ENCODE results near the gene GLIS1. TPM values are rescaled to one million over a fixed set of nuclear protein-coding genes. Genes with fewer than 3 reads are reported as not detected.

The GLIS1 gene
- total RNA-seq, 4 donors from 2014 or later: 0.16 to 0.27 TPM; not detected in 2

DNA sequence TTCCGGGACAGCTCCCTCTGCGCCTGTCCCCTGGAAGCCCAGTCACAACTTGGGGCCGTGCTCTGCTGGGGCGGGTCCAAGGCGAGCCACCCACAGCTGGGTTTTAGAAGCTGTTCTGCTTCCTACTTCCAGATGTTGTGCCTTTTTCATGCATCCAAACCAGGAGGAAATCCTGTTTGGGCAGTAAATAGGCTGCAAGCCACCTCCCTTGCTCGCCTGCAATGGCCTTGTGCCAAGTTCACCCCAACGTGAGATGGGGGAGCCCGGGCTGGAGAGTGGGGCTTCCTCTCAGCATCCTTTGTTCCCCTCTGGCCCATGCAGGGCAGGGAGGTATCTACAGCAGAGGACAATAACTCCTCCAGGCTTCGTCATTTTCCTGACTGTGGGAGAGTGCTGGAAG lies 206.6 kb downstream of the GLIS1 start:
- Histone ChIP-seq H3K27me3 (no peaks in the 10 kb centered on the region), H3K36me3 (no peaks in the 10 kb centered on the region), H3K4me1 (no peaks in the 10 kb centered on the region), H3K9me3 (no peaks in the 10 kb centered on the region), H3K4me3 (no peak overlapping the region), H3K27ac (no peak overlapping the region)
- ATAC-seq: no peak
- no peak for TF ChIP-seq POLR2AphosphoS5 (IDR thresholded peaks at IDR 0.05)
- no peak for TF ChIP-seq EP300 (IDR thresholded peaks at IDR 0.05)
- TF ChIP-seq POLR2A (IDR thresholded peaks at IDR 0.05): no peak
- TF ChIP-seq, protein P1, sequence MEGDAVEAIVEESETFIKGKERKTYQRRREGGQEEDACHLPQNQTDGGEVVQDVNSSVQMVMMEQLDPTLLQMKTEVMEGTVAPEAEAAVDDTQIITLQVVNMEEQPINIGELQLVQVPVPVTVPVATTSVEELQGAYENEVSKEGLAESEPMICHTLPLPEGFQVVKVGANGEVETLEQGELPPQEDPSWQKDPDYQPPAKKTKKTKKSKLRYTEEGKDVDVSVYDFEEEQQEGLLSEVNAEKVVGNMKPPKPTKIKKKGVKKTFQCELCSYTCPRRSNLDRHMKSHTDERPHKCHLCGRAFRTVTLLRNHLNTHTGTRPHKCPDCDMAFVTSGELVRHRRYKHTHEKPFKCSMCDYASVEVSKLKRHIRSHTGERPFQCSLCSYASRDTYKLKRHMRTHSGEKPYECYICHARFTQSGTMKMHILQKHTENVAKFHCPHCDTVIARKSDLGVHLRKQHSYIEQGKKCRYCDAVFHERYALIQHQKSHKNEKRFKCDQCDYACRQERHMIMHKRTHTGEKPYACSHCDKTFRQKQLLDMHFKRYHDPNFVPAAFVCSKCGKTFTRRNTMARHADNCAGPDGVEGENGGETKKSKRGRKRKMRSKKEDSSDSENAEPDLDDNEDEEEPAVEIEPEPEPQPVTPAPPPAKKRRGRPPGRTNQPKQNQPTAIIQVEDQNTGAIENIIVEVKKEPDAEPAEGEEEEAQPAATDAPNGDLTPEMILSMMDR (IDR thresholded peaks at IDR 0.05): no peak
- WGBS, 2 donors (ENCODE audit: low coverage in 1 of 2): 61 to 65% methylated on average over 4 to 5 of the region's 9 CpGs

DNA sequence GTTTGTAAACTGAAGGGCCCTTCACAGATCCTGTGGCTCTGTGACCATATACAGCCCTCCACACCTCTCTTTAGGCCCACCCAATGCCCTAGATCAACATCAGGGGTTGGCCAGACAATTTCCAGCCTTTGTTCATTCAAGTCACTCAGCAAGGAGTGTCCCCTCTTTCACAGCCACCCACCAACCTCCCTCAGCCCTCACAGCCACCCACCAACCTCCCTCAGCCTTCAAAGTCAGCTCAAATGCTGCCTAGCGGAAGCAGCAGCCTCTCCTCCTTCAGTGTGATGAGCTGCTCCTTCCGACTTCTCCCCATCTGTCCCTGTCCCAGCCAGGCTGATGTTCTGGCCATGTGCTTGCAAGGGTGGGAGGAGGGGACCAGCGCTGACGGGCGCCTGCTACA lies 208.4 kb downstream of the GLIS1 start:
- Histone ChIP-seq H3K9me3 (no peaks in the 10 kb centered on the region), H3K27ac (no peak overlapping the region), H3K4me3 (no peak overlapping the region), H3K36me3 (no peaks in the 10 kb centered on the region), H3K27me3 (no peaks in the 10 kb centered on the region), H3K4me1 (peaks cover 0 to 18% (median 11%) of the 10 kb centered on the region in 3 donors)
- 100% methylated on average over 1 of the region's 5 CpGs; no CpG with 5 or more reads in 1 of the 2 donors for WGBS, 2 donors (ENCODE audit: low coverage in 1 of 2)
- TF ChIP-seq, protein P1 (IDR thresholded peaks at IDR 0.05): no peak
- TF ChIP-seq POLR2AphosphoS5 (IDR thresholded peaks at IDR 0.05): no peak
- TF ChIP-seq POLR2A (IDR thresholded peaks at IDR 0.05): no peak
- no peak for TF ChIP-seq EP300 (IDR thresholded peaks at IDR 0.05)
- ATAC-seq: no peak

DNA sequence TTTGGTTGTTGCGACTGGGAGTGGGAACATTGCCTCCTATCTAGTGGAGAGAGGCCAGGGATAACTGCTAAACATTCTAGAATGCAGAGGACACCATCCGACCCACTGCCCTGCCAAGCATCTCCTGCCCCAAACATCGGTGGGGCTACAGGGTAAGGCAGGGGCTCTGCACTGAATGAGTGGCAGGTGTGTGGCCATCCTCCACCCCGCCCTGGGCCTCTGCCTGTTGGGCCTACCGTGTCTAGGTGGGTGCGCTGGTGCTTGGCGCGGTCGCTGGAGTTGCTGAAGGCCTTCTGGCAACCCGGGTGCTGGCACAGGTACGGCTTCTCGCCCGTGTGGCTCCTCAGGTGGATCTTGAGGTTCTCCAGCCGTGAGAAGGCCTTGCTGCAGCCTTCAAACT lies 209.4 kb downstream of the GLIS1 start:
- H3K27ac ChIP-seq: no peak overlapping the region
- no peak for ATAC-seq
- WGBS, 2 donors (ENCODE audit: low coverage in 1 of 2): 75% methylated on average over 2 of the region's 14 CpGs; no CpG with 5 or more reads in 1 of the 2 donors
- no peaks in the 10 kb centered on the region for H3K36me3 ChIP-seq
- peaks cover 0 to 28% (median 11%) of the 10 kb centered on the region in 3 donors for H3K4me1 ChIP-seq
- TF ChIP-seq POLR2A (IDR thresholded peaks at IDR 0.05) (no peak), EP300 (IDR thresholded peaks at IDR 0.05) (no peak), POLR2AphosphoS5 (IDR thresholded peaks at IDR 0.05) (no peak)
- TF ChIP-seq, protein P1 (IDR thresholded peaks at IDR 0.05): no peak
- no peaks in the 10 kb centered on the region for H3K9me3 ChIP-seq
- no peaks in the 10 kb centered on the region for H3K27me3 ChIP-seq
- no peak overlapping the region for H3K4me3 ChIP-seq

DNA sequence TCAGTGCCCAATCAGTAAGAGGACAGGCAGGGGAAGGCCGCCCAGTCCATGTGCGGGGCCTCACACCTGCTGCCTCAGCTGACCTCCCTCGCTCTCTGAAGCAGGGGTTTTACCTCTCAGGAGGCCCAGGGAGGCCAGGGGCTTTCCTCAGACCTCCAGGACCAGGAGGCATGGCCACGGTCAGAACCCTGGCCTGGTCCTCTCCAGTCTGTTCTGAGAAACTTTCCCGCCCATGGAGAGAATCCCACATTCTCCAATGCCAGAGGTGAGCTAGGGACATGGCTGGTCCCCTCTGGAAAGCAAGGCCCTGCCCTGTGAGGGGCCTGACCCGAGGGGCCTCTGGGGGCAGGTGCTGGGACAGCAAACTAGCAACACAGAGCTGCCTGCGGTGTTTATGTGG lies 211.6 kb downstream of the GLIS1 start:
- H3K4me3 ChIP-seq: no peak overlapping the region
- ATAC-seq: no peak
- H3K27me3 ChIP-seq: no peaks in the 10 kb centered on the region
- WGBS, 2 donors (ENCODE audit: low coverage in 1 of 2): no CpG with 5 or more reads among the region's 7 CpGs
- H3K4me1 ChIP-seq: peaks cover 0 to 28% (median 11%) of the 10 kb centered on the region in 3 donors
- TF ChIP-seq, protein P1 (IDR thresholded peaks at IDR 0.05): no peak
- TF ChIP-seq POLR2A (IDR thresholded peaks at IDR 0.05) (no peak), POLR2AphosphoS5 (IDR thresholded peaks at IDR 0.05) (no peak), EP300 (IDR thresholded peaks at IDR 0.05) (no peak)
- no peak overlapping the region for H3K27ac ChIP-seq
- no peaks in the 10 kb centered on the region for H3K36me3 ChIP-seq
- H3K9me3 ChIP-seq: no peaks in the 10 kb centered on the region

DNA sequence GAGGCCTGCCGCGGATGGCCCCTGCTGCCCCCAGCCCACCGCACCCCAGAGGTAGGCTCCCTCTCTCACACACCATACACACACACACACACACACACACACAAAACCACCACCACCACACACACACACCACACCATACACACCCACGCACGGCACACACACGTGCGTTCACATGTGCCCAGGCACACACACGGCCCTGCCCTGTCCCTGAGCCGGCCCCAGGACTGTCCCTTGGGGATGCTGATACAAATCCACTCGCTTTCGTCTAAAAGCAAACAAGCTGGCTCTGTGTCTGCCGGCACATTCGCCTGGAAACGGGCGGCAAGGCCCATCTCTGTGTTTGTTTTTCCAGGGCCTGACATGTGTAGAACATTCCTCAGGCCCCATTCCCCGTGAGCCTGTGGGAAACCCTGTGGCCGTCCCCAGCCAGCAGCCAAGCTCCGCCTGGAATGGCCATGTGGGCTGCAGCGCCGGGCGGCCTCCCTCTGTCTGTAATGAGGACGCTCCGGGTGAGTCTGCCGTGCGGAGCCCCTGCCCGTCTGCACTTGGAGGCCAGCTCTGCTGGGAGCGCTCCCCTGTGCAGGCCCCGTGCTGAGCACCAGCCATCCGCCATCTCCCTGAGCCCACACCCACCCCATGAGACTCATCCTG lies 212.4 kb downstream of the GLIS1 start:
- no peaks in the 10 kb centered on the region for H3K27me3 ChIP-seq
- no peaks in the 10 kb centered on the region for H3K9me3 ChIP-seq
- TF ChIP-seq EP300 (IDR thresholded peaks at IDR 0.05) (no peak), POLR2AphosphoS5 (IDR thresholded peaks at IDR 0.05) (peak; percentile 18), POLR2A (IDR thresholded peaks at IDR 0.05) (no peak)
- TF ChIP-seq, protein P1 (IDR thresholded peaks at IDR 0.05): no peak
- no peak overlapping the region for H3K4me3 ChIP-seq
- WGBS, 2 donors (ENCODE audit: low coverage in 1 of 2): 0 to 43% methylated on average over 5 to 17 of the region's 29 CpGs
- peaks cover 0 to 28% (median 11%) of the 10 kb centered on the region in 3 donors for H3K4me1 ChIP-seq
- no peaks in the 10 kb centered on the region for H3K36me3 ChIP-seq
- peak overlapping the region in 1 of 4 donors; percentile 44 for H3K27ac ChIP-seq
- ATAC-seq: peak; percentile 76
